OCI-LY1 (cell line): ENCODE data around the gene SMARCC1.

Source experiments
- H2AFZ ChIP-seq: fragments of 200-600 bp; sonication (generic), shearing (Covaris generic); 2 replicates; pipeline ENCODE4 v1.6.0; 2014; ENCODE audit warnings: antibody characterized with exemption, mild to moderate bottlenecking, low read length
- H3F3A ChIP-seq: fragments of 200-600 bp; sonication (generic), shearing (Covaris generic); 2 replicates; pipeline ENCODE4 v1.6.0; 2014; ENCODE audit warnings: mild to moderate bottlenecking, antibody characterized with exemption, low read length, moderate library complexity; ENCODE audit not compliant: insufficient read depth
- H3K27ac ChIP-seq: fragments of 200-600 bp; sonication (generic); 2 replicates; pipeline ENCODE4 v1.5.1; 2014; ENCODE audit warnings: low read length, mixed run types, mild to moderate bottlenecking, low read depth; ENCODE audit not compliant: poor library complexity, severe bottlenecking
- H3K27me3 ChIP-seq: fragments of 200-600 bp; sonication (generic); 2 replicates; pipeline ENCODE4 v1.6.0; 2014; ENCODE audit warnings: antibody characterized with exemption, mild to moderate bottlenecking, low read length, moderate library complexity; ENCODE audit not compliant: insufficient read depth
- H3K36me3 ChIP-seq: fragments of 200-600 bp; sonication (generic); 2 replicates; pipeline ENCODE4 v1.6.1; 2014; ENCODE audit warnings: mild to moderate bottlenecking, antibody characterized with exemption, low read length, moderate library complexity, mixed read lengths; ENCODE audit not compliant: insufficient read depth
- H3K4me1 ChIP-seq: fragments of 200-600 bp; sonication (generic); 2 replicates; pipeline ENCODE4 v1.5.1; 2014; ENCODE audit warnings: mild to moderate bottlenecking, low read length, moderate library complexity; ENCODE audit not compliant: insufficient read depth, severe bottlenecking
- H3K4me2 ChIP-seq: fragments of 200-600 bp; sonication (generic), shearing (Covaris generic); 2 replicates; pipeline ENCODE4 v1.6.1; 2014; ENCODE audit warnings: low read length
- H3K4me3 ChIP-seq: fragments of 200-600 bp; sonication (generic); 2 replicates; pipeline ENCODE4 v1.5.1; 2014; ENCODE audit warnings: low read length, low read depth, mild to moderate bottlenecking, mixed read lengths; ENCODE audit not compliant: poor library complexity, severe bottlenecking
- H3K79me2 ChIP-seq: fragments of 200-600 bp; shearing (Covaris generic); 2 replicates; pipeline ENCODE4 v1.6.1; 2016; ENCODE audit warnings: mixed run types, low read length, mixed read lengths; ENCODE audit not compliant: insufficient read depth
- H3K9ac ChIP-seq: fragments of 200-600 bp; sonication (generic), shearing (Covaris generic); 2 replicates; pipeline ENCODE4 v1.6.1; 2014; ENCODE audit warnings: mild to moderate bottlenecking, low read length, mixed read lengths
- H3K9me2 ChIP-seq: fragments of 200-600 bp; sonication (generic), shearing (Covaris generic); 2 replicates; pipeline ENCODE4 v1.6.1; 2014; ENCODE audit warnings: low read depth, mild to moderate bottlenecking, low read length, mixed read lengths
- H3K9me3 ChIP-seq: fragments of 200-600 bp; shearing (Covaris generic); 2 replicates; pipeline ENCODE4 v1.6.1; 2014; ENCODE audit warnings: low read length, mixed read lengths
- H4K20me1 ChIP-seq: fragments of 200-600 bp; sonication (generic), shearing (Covaris generic); 2 replicates; pipeline ENCODE4 v1.6.0; 2016; ENCODE audit warnings: mild to moderate bottlenecking, low read length; ENCODE audit not compliant: insufficient read depth
- EZH2 ChIP-seq: fragments of 200-600 bp; sonication (generic), shearing (Covaris generic); IDR thresholded peaks from 2 replicates; pipeline ENCODE4 v1.8.0; 2017; ENCODE audit warnings: borderline replicate concordance, mixed run types, mild to moderate bottlenecking, antibody characterized with exemption, low read length, moderate library complexity, mixed read lengths
- TF ChIP-seq, protein P1 (sequence below): fragments of 200-600 bp; sonication (generic), shearing (Covaris generic); IDR thresholded peaks from 2 replicates; pipeline ENCODE4 v1.5.1; 2017; ENCODE audit warnings: mild to moderate bottlenecking, antibody characterized with exemption, low read length, moderate library complexity, mixed read lengths

The SMARCC1 gene

GRCh38 chr3:47685037-47685436 is 96.7 kb downstream of the SMARCC1 start:
- no peak overlapping the region for H3K4me2 ChIP-seq
- no peaks in the 10 kb centered on the region for H3K9me3 ChIP-seq
- no peak for TF ChIP-seq EZH2
- TF ChIP-seq, protein P1, sequence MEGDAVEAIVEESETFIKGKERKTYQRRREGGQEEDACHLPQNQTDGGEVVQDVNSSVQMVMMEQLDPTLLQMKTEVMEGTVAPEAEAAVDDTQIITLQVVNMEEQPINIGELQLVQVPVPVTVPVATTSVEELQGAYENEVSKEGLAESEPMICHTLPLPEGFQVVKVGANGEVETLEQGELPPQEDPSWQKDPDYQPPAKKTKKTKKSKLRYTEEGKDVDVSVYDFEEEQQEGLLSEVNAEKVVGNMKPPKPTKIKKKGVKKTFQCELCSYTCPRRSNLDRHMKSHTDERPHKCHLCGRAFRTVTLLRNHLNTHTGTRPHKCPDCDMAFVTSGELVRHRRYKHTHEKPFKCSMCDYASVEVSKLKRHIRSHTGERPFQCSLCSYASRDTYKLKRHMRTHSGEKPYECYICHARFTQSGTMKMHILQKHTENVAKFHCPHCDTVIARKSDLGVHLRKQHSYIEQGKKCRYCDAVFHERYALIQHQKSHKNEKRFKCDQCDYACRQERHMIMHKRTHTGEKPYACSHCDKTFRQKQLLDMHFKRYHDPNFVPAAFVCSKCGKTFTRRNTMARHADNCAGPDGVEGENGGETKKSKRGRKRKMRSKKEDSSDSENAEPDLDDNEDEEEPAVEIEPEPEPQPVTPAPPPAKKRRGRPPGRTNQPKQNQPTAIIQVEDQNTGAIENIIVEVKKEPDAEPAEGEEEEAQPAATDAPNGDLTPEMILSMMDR: no peak
- H3K9me2 ChIP-seq: no peaks in the 10 kb centered on the region
- no peak overlapping the region for H3K4me3 ChIP-seq
- H3K36me3 ChIP-seq: peaks cover 89% of the 10 kb centered on the region
- no peaks in the 10 kb centered on the region for H3K79me2 ChIP-seq
- H4K20me1 ChIP-seq: no peaks in the 10 kb centered on the region
- no peaks in the 10 kb centered on the region for H3F3A ChIP-seq
- H2AFZ ChIP-seq: no peak overlapping the region
- no peaks in the 10 kb centered on the region for H3K4me1 ChIP-seq
- no peaks in the 10 kb centered on the region for H3K27me3 ChIP-seq
- no peak overlapping the region for H3K27ac ChIP-seq
- H3K9ac ChIP-seq: no peak overlapping the region

DNA sequence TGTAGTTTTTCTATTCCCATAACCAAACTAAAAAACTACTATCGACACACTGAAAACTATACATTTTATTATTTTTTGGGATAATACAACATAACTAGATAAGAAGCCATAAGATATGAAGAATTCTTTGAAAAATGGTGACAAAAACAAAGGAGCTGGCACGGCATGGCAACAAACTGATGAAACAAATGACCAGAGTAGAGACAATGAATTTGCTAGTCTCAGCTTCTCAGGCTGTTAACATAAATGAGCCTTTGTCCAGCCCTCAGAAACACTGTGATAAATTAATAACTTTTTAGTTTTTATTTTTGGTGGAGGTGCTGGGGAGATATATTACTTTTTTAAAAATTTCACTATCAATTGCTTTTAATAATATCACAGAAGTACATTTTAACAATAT is 100.7 kb downstream of the SMARCC1 start:
- Histone ChIP-seq H3K27ac (no peak overlapping the region), H3K79me2 (no peaks in the 10 kb centered on the region), H4K20me1 (no peaks in the 10 kb centered on the region), H3K9me2 (no peaks in the 10 kb centered on the region), H2AFZ (no peak overlapping the region), H3K36me3 (peaks cover 88% of the 10 kb centered on the region), H3K4me3 (no peak overlapping the region), H3K9ac (no peak overlapping the region), H3K4me1 (no peaks in the 10 kb centered on the region), H3F3A (no peaks in the 10 kb centered on the region), H3K9me3 (no peaks in the 10 kb centered on the region), H3K4me2 (no peak overlapping the region), H3K27me3 (no peaks in the 10 kb centered on the region)
- no peak for TF ChIP-seq EZH2
- TF ChIP-seq, protein P1: no peak

GRCh38 chr3:47678446-47679338 is 103.0 kb downstream of the SMARCC1 start:
- Histone ChIP-seq H2AFZ (no peak overlapping the region), H3K4me2 (no peak overlapping the region), H3K27me3 (no peaks in the 10 kb centered on the region), H3K9me3 (no peaks in the 10 kb centered on the region), H3K79me2 (no peaks in the 10 kb centered on the region), H4K20me1 (no peaks in the 10 kb centered on the region), H3K36me3 (peaks cover 90% of the 10 kb centered on the region), H3K4me3 (no peak overlapping the region), H3K9me2 (no peaks in the 10 kb centered on the region), H3K27ac (no peak overlapping the region), H3K4me1 (no peaks in the 10 kb centered on the region), H3F3A (no peaks in the 10 kb centered on the region), H3K9ac (no peak overlapping the region)
- TF ChIP-seq, protein P1: no peak
- no peak for TF ChIP-seq EZH2
